Tibial artery (tissue), 4 donors: ENCODE results near the gene LXN.
"Not testable (repeated sequence)": the region's sequence is repeated elsewhere in the genome, so short reads cannot be mapped to it uniquely, and the experiment has no call there.

Source experiments
- DNase-seq, 2 donors: peaks; one replicate each; pipeline ENCODE4 v3.0.0-alpha.2; 2019
- H3K27ac ChIP-seq, 2 donors: fragments of 200-600 bp; sonication (generic) in 1 of 2; 1 replicate in 1 of 2; 2 replicates in 1 of 2; pipeline ENCODE4 v1.5.1; 2018 to 2019; ENCODE audit warnings: mild to moderate bottlenecking in 1 of 2
- H3K27me3 ChIP-seq, 2 donors: fragments of 200-600 bp; sonication (generic) in 1 of 2; one replicate each; pipeline versions ENCODE4 v1.5.1 to v1.6.0; 2016 to 2019
- H3K36me3 ChIP-seq, 3 donors: fragments of 200-600 bp; sonication (generic) in 2 of 3; one replicate each; pipeline ENCODE4 v1.5.1; 2016 to 2019; ENCODE audit warnings: mild to moderate bottlenecking in 2 of 3
- H3K4me1 ChIP-seq, 4 donors: fragments of 200-600 bp; sonication (generic) in 2 of 4; 1 replicate in 3 of 4; 2 replicates in 1 of 4; pipeline ENCODE4 v1.5.1; 2016 to 2019
- H3K4me3 ChIP-seq, 2 donors: fragments of 200-600 bp; sonication (generic) in 1 of 2; 1 replicate in 1 of 2; 2 replicates in 1 of 2; pipeline ENCODE4 v1.5.1; 2018 to 2019; ENCODE audit warnings: mild to moderate bottlenecking in 2 of 2
- H3K9me3 ChIP-seq, 3 donors: fragments of 200-600 bp; sonication (generic) in 1 of 3; one replicate each; pipeline ENCODE4 v1.5.1; 2016 to 2019
- intact Hi-C: fragments of 100-400 bp; cut with DNase I; formaldehyde crosslinking; loops from one replicate; pipeline ENCODE4 v1.15.0; 2023; ENCODE audit warnings: low total_unique reads
- TF ChIP-seq, protein P1 (sequence below), 2 experiments: fragments of 200-600 bp in 1 of 2; fragments of 450-650 bp in 1 of 2; IDR thresholded peaks; one replicate each; pipeline ENCODE4 v1.5.1; 2017 to 2019; ENCODE audit warnings: antibody characterized with exemption in 2 of 2, mild to moderate bottlenecking in 1 of 2, moderate library complexity in 1 of 2

The LXN gene

DNA sequence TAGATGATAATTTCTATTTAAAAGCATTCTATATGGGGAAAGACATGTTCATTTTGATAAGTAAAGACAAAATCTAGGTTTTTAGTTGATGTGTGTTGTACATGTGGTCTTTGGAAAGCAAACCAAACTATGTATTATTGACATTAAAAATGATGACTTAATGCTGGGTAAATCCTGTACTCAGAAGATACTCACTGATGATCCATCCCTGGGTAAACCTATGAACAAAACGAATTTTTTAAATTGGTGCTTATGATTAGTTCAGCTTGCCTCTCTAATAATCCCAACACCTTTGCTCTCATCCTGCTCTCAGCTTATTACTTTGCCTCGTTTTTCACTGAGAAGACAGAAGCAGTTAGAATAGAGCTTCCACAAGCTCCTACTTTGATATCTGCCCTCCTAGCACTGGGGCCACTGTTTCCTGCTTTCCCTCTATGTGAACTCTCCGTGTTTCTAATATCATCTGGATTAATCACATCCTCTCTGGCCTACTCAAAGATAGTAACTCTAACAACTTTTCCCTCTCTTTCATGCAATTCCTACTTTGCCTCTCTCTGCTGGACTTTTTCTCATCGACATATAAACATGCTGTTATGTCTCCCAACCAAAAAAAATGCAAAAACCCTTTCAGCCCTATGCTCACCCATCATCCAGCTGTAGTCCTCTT, 30.5 kb upstream of the LXN start:
- Histone ChIP-seq H3K36me3 (peaks cover 0 to 24% (median 0%) of the 10 kb centered on the region in 3 donors), H3K27me3 (no peaks in the 10 kb centered on the region), H3K9me3 (no peaks in the 10 kb centered on the region), H3K4me1 (peaks cover 0 to 27% (median 0%) of the 10 kb centered on the region in 4 donors), H3K27ac (no peak overlapping the region), H3K4me3 (no peak overlapping the region)
- no peak for DNase-seq
- TF ChIP-seq, protein P1, sequence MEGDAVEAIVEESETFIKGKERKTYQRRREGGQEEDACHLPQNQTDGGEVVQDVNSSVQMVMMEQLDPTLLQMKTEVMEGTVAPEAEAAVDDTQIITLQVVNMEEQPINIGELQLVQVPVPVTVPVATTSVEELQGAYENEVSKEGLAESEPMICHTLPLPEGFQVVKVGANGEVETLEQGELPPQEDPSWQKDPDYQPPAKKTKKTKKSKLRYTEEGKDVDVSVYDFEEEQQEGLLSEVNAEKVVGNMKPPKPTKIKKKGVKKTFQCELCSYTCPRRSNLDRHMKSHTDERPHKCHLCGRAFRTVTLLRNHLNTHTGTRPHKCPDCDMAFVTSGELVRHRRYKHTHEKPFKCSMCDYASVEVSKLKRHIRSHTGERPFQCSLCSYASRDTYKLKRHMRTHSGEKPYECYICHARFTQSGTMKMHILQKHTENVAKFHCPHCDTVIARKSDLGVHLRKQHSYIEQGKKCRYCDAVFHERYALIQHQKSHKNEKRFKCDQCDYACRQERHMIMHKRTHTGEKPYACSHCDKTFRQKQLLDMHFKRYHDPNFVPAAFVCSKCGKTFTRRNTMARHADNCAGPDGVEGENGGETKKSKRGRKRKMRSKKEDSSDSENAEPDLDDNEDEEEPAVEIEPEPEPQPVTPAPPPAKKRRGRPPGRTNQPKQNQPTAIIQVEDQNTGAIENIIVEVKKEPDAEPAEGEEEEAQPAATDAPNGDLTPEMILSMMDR (IDR thresholded peaks at IDR 0.05): no peak
- intact Hi-C loops: no loop called here

DNA sequence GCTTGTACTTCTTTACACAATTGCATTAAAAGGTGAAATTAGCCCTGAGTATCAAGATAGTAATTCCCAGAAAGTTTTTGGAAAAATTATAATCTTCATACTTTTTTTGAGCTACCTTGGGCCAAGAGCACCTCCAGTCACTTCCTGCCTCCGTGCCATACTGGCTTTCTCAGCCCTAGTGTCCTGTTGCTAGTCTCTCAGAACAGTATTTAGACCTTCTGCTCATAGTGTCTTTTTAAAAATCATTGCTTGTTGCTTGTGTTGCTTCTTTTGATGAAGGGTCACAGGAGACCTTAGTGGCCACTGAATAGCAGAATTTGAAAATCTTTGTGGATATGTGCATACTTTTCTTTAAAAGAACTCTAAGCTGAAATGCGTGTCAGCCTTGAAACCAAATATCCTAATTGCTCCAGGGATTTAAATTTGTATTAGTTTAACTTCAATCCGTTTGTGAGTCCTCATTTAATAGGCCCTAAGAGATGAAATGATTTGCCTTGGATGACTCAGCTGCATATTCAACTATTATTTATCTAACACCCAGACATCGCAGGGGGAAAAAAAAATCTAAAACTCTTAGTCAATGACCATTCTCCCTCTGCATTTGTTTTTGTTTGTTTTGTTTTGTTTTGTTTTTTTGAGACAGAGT, 29.1 kb upstream of the LXN start:
- peaks cover 0 to 27% (median 0%) of the 10 kb centered on the region in 4 donors for H3K4me1 ChIP-seq
- no peaks in the 10 kb centered on the region for H3K9me3 ChIP-seq
- intact Hi-C loops: no loop called here
- DNase-seq: no peak
- no peak overlapping the region for H3K27ac ChIP-seq
- no peak overlapping the region for H3K4me3 ChIP-seq
- TF ChIP-seq, protein P1 (IDR thresholded peaks at IDR 0.05): no peak
- peaks cover 0 to 19% (median 0%) of the 10 kb centered on the region in 3 donors for H3K36me3 ChIP-seq
- H3K27me3 ChIP-seq: no peaks in the 10 kb centered on the region

DNA sequence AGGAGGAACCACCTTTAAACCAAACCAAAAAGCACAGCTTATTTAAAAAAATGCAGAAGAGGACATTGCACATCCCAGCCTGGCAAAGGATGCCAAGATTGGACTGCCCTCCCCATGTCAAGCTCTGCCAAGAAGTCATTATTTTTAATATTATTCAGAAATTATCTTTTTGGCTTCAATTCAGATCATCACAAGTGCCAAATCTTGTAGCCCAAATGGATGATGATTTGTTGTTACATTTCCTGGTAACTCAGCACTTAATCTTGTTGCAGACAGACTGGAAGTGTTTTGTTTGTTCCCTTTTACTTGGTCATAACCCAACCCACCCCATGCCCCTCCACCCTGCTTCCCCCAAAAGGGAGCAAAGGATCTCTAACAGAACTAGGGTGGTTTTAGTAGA, 28.1 kb upstream of the LXN start:
- peaks cover 0 to 13% (median 0%) of the 10 kb centered on the region in 3 donors for H3K36me3 ChIP-seq
- no peaks in the 10 kb centered on the region for H3K9me3 ChIP-seq
- H3K4me3 ChIP-seq: no peak overlapping the region
- TF ChIP-seq, protein P1 (IDR thresholded peaks at IDR 0.05): no peak
- DNase-seq: no peak
- intact Hi-C loops: no loop called here
- no peak overlapping the region for H3K27ac ChIP-seq
- H3K27me3 ChIP-seq: no peaks in the 10 kb centered on the region
- peaks cover 0 to 27% (median 0%) of the 10 kb centered on the region in 4 donors for H3K4me1 ChIP-seq

DNA sequence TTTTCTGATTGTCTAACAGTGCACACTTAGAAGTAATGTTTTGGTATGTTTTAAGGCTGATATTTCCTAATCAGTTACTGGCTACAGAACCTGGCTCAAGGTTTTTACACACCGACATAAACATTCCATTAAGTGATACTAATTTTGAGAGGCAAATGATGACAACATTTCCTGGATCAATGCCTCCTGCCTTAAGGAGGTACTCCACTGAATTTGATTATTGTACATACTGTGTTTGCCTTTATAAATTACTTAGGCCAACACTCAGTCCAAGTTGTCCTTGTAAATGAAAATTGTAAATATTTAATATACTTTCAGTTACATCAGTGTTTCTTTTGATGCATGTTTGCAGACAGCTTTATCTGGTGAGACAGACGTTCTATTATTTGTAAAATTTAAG, 24.2 kb upstream of the LXN start:
- Histone ChIP-seq H3K27ac (no peak overlapping the region), H3K4me3 (no peak overlapping the region), H3K36me3 (peaks cover 0 to 37% (median 19%) of the 10 kb centered on the region in 3 donors), H3K4me1 (peaks cover 0 to 16% (median 0%) of the 10 kb centered on the region in 4 donors), H3K9me3 (no peaks in the 10 kb centered on the region), H3K27me3 (no peaks in the 10 kb centered on the region)
- TF ChIP-seq, protein P1 (IDR thresholded peaks at IDR 0.05): no peak
- intact Hi-C loops: no loop called here
- no peak for DNase-seq

DNA sequence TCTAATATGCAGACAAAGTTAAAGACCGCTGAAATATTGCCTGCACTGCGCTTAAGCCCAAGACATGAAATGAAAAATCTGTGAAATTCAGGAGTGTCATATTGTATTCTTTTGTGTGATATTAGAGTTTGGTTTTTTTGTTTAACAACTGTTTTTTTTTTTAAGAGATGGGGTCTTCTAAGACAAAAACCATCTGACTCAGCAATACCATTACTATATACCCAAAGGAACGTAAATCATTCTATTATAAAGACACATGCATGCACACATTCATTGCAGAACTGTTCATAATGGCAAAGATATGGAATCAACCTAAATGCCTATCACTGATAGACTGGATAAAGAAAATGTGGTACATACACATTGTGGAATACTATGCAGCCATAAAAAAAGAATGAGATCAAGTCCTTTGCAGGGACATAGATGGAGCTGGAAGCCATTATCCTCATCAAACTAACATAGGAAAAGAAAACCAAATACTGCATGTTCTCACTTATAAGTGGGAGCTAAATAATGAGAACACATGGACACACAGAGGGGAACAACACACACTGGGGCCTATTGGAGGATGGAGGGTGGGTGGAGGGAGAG, 21.5 kb upstream of the LXN start:
- H3K4me3 ChIP-seq, H3K27me3 ChIP-seq, H3K27ac ChIP-seq, H3K4me1 ChIP-seq, intact Hi-C loops, H3K9me3 ChIP-seq, DNase-seq: not testable (repeated sequence)
- H3K36me3 ChIP-seq: peaks cover 0 to 47% (median 31%) of the 10 kb centered on the region in 3 donors

DNA sequence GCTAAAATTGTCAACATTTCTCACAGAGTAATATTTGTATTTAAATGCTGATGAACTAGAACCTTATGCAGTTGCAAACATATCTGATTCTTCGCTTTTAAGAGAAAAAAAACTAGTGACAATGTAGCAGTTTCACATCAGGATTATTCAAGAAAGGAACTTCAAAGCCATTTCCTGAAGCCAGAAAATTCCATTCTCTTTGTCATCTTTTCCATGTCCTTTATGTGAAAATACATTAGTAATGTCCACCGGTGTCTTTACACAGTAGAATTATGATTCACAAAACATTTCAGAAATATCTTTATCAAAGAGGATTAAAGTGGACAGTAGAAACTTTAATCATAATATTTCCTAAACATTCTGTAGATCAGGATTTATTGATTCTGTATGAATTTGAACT, 12.7 kb upstream of the LXN start:
- H3K4me3 ChIP-seq: no peak overlapping the region
- H3K27me3 ChIP-seq: no peaks in the 10 kb centered on the region
- H3K9me3 ChIP-seq: no peaks in the 10 kb centered on the region
- no peak for DNase-seq
- peaks cover 5 to 25% (median 19%) of the 10 kb centered on the region in 3 donors for H3K36me3 ChIP-seq
- intact Hi-C loops: no loop called here
- TF ChIP-seq, protein P1 (IDR thresholded peaks at IDR 0.05): no peak
- no peaks in the 10 kb centered on the region for H3K4me1 ChIP-seq
- no peak overlapping the region for H3K27ac ChIP-seq
